Hepatocyte (in vitro differentiated cells): ENCODE measurements around the gene ALDH2. TPM values are rescaled to one million over a fixed set of nuclear protein-coding genes. Genes with fewer than 3 reads are reported as not detected.

ENCODE experiments used
- DNase-seq: peaks from one replicate; pipeline ENCODE4 v3.0.0-alpha.2; 2016; ENCODE audit warnings: low spot score
- H2AFZ ChIP-seq: fragments of 200-600 bp; sonication (generic); 2 replicates; pipeline ENCODE4 v1.6.0; 2016; ENCODE audit warnings: antibody characterized with exemption, mild to moderate bottlenecking
- H3K27ac ChIP-seq: fragments of 200-600 bp; sonication (generic); 2 replicates; pipeline ENCODE4 v1.5.1; 2016; ENCODE audit warnings: mild to moderate bottlenecking
- H3K27me3 ChIP-seq: fragments of 200-600 bp; sonication (generic); 2 replicates; pipeline ENCODE4 v1.6.1; 2016
- H3K36me3 ChIP-seq: fragments of 200-600 bp; sonication (generic); replicated peaks from 2 replicates; pipeline ENCODE4 v1.5.1; 2016; ENCODE audit warnings: low read depth; ENCODE audit not compliant: insufficient read depth
- H3K4me1 ChIP-seq: fragments of 200-600 bp; sonication (generic); 2 replicates; pipeline ENCODE4 v1.5.1; 2016; ENCODE audit warnings: mild to moderate bottlenecking, moderate library complexity; ENCODE audit not compliant: insufficient read depth
- H3K4me2 ChIP-seq: fragments of 200-600 bp; sonication (generic); 2 replicates; pipeline ENCODE4 v1.6.0; 2016
- H3K4me3 ChIP-seq: fragments of 200-600 bp; sonication (generic); 2 replicates; pipeline ENCODE4 v1.5.1; 2016; ENCODE audit warnings: mild to moderate bottlenecking
- H3K79me2 ChIP-seq: fragments of 200-600 bp; sonication (generic); 2 replicates; pipeline ENCODE4 v1.6.0; 2017; ENCODE audit warnings: mild to moderate bottlenecking
- H3K9me2 ChIP-seq: fragments of 200-600 bp; sonication (generic); replicated peaks from 2 replicates; pipeline ENCODE4 v1.6.0; 2017; ENCODE audit warnings: mild to moderate bottlenecking; ENCODE audit not compliant: insufficient read depth
- H3K9me3 ChIP-seq: fragments of 200-600 bp; sonication (generic); 2 replicates; pipeline ENCODE4 v1.5.1; 2016; ENCODE audit warnings: low read depth, mild to moderate bottlenecking
- H4K20me1 ChIP-seq: fragments of 200-600 bp; sonication (generic); 2 replicates; pipeline ENCODE4 v1.6.0; 2016; ENCODE audit warnings: mild to moderate bottlenecking; ENCODE audit not compliant: insufficient read depth, poor library complexity, severe bottlenecking
- EZH2 ChIP-seq: fragments of 200-600 bp; sonication (generic); IDR thresholded peaks from 2 replicates; pipeline ENCODE4 v1.6.1; 2016; ENCODE audit warnings: antibody characterized with exemption, mild to moderate bottlenecking, borderline replicate concordance
- EZH2phosphoT487 ChIP-seq: fragments of 200-600 bp; sonication (generic); IDR thresholded peaks from one replicate; pipeline ENCODE4 v1.6.1; 2018; ENCODE audit warnings: antibody characterized with exemption, mild to moderate bottlenecking, low read depth, moderate library complexity; ENCODE audit not compliant: unreplicated experiment, severe bottlenecking
- WGBS: methylation state at CpG from one replicate; pipeline ENCODE4 v1.1.6; 2016; ENCODE audit warnings: low lambda C conversion rate; ENCODE audit errors: missing lambda C conversion rate; 5-methylcytosine and 5-hydroxymethylcytosine counted together
- polyA plus RNA-seq: library from polyadenylated mRNA; unstranded; fragments of >200 nt; fragmentation: Nextera tagmentation; extraction: Ambion mirVana; gene quantifications from 2 replicates; pipeline ENCODE4 v1.2.1, GENCODE V29; 2016
- total RNA-seq: library from RNA; depleted of rRNA; stranded (reverse); fragments of >200 nt; gene quantifications from 2 replicates; pipeline ENCODE4 v1.2.3, GENCODE V29; 2014
- TF ChIP-seq, protein P1 (sequence below): fragments of 200-600 bp; sonication (generic); IDR thresholded peaks from 2 replicates; pipeline ENCODE4 v1.5.1; 2016; ENCODE audit warnings: antibody characterized with exemption, mild to moderate bottlenecking; ENCODE audit not compliant: poor library complexity

ALDH2 gene
- total and polyA plus RNA-seq, 2 experiments from 2014 or later, result 126 to 203 TPM

- Histone ChIP-seq H3K9me3 (no peaks in the 10 kb centered on the region), H3K9me2 (no peaks in the 10 kb centered on the region), H2AFZ (no peak overlapping the region), H3K27me3 (no peaks in the 10 kb centered on the region), H3K79me2 (peaks cover 19% of the 10 kb centered on the region), H3K4me3 (no peak overlapping the region), H3K4me2 (no peak overlapping the region), H3K27ac (no peak overlapping the region), H3K36me3 (no peaks in the 10 kb centered on the region), H4K20me1 (peaks cover 10% of the 10 kb centered on the region), H3K4me1 (peaks cover 17% of the 10 kb centered on the region)
- no peak for TF ChIP-seq EZH2
- TF ChIP-seq, protein P1, sequence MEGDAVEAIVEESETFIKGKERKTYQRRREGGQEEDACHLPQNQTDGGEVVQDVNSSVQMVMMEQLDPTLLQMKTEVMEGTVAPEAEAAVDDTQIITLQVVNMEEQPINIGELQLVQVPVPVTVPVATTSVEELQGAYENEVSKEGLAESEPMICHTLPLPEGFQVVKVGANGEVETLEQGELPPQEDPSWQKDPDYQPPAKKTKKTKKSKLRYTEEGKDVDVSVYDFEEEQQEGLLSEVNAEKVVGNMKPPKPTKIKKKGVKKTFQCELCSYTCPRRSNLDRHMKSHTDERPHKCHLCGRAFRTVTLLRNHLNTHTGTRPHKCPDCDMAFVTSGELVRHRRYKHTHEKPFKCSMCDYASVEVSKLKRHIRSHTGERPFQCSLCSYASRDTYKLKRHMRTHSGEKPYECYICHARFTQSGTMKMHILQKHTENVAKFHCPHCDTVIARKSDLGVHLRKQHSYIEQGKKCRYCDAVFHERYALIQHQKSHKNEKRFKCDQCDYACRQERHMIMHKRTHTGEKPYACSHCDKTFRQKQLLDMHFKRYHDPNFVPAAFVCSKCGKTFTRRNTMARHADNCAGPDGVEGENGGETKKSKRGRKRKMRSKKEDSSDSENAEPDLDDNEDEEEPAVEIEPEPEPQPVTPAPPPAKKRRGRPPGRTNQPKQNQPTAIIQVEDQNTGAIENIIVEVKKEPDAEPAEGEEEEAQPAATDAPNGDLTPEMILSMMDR, result no peak
- TF ChIP-seq EZH2phosphoT487, result no peak
- WGBS, result 77% methylated on average over 6 of the region's 6 CpGs
- DNase-seq, result no peak
Measured at GRCh38 chr12:111764120-111764821, 2.5 kb upstream of the ALDH2 start.

- 12% methylated on average over 18 of the region's 18 CpGs for WGBS
- Histone ChIP-seq H3K4me2 (peak overlapping the region; percentile 93), H3K9me3 (no peaks in the 10 kb centered on the region), H2AFZ (peak overlapping the region; percentile 73), H3K4me3 (peak overlapping the region; percentile 89), H3K36me3 (no peaks in the 10 kb centered on the region), H3K4me1 (peaks cover 23% of the 10 kb centered on the region), H3K27ac (peak overlapping the region; percentile 80), H3K9me2 (no peaks in the 10 kb centered on the region), H3K27me3 (no peaks in the 10 kb centered on the region), H3K79me2 (peaks cover 52% of the 10 kb centered on the region), H4K20me1 (peaks cover 16% of the 10 kb centered on the region)
- peak; percentile 60 for DNase-seq
- TF ChIP-seq, protein P1, result no peak
- TF ChIP-seq EZH2phosphoT487 (no peak), EZH2 (no peak)
Measured at GRCh38 chr12:111767362-111768158, 827 bp downstream of the ALDH2 start.

- 85% methylated on average over 9 of the region's 9 CpGs for WGBS
- Histone ChIP-seq H3K4me3 (peak overlapping the region; percentile 89), H3K36me3 (no peaks in the 10 kb centered on the region), H3K9me3 (no peaks in the 10 kb centered on the region), H3K9me2 (no peaks in the 10 kb centered on the region), H3K27ac (peak overlapping the region; percentile 80), H2AFZ (no peak overlapping the region), H3K27me3 (no peaks in the 10 kb centered on the region), H3K79me2 (peaks cover 60% of the 10 kb centered on the region), H3K4me2 (peak overlapping the region; percentile 93), H4K20me1 (peaks cover 16% of the 10 kb centered on the region), H3K4me1 (peaks cover 30% of the 10 kb centered on the region)
- DNase-seq, result no peak
- TF ChIP-seq EZH2, result no peak
- no peak for TF ChIP-seq EZH2phosphoT487
- TF ChIP-seq, protein P1, result no peak
Measured at GRCh38 chr12:111768159-111768895, 1.6 kb downstream of the ALDH2 start.
